Measurements from ENCODE around the gene MAP3K20.

The MAP3K20 gene

GRCh38 chr2:173215316-173215715, 139.7 kb downstream of the MAP3K20 start:
- Histone ChIP-seq H3K9me3 (ENCODE audit: low read length) (no peaks in the 10 kb centered on the region), H3K4me1 (ENCODE audit: insufficient read depth, low read length) (peaks cover 60% of the 10 kb centered on the region), H3K27me3 (ENCODE audit: control insufficient read depth in 1 of 2, insufficient read depth in 2 of 2, low read length in 2 of 2) (no peaks in the 10 kb centered on the region), H3K36me3 (ENCODE audit: insufficient read depth, low read length) (no peaks in the 10 kb centered on the region), H3K27ac (ENCODE audit: low read depth, low read length) (no peak overlapping the region), H3K4me3 (ENCODE audit: low read depth in 1 of 2, low read length in 2 of 2) (no peak overlapping the region), H3K9ac (ENCODE audit: low read length) (no peak overlapping the region)

GRCh38 chr2:173216051-173216450, 140.4 kb downstream of the MAP3K20 start:
- H3K27me3 ChIP-seq (ENCODE audit: control insufficient read depth in 1 of 2, insufficient read depth in 2 of 2, low read length in 2 of 2), result no peaks in the 10 kb centered on the region
- peaks cover 56% of the 10 kb centered on the region for H3K4me1 ChIP-seq (ENCODE audit: insufficient read depth, low read length)
- H3K27ac ChIP-seq (ENCODE audit: low read depth, low read length), result no peak overlapping the region
- no peak overlapping the region for H3K9ac ChIP-seq (ENCODE audit: low read length)
- peaks cover 3% of the 10 kb centered on the region for H3K36me3 ChIP-seq (ENCODE audit: insufficient read depth, low read length)
- no peak overlapping the region for H3K4me3 ChIP-seq (ENCODE audit: low read depth in 1 of 2, low read length in 2 of 2)
- H3K9me3 ChIP-seq (ENCODE audit: low read length), result no peaks in the 10 kb centered on the region

- peaks cover 9% of the 10 kb centered on the region for H3K36me3 ChIP-seq (ENCODE audit: insufficient read depth, low read length)
- no peaks in the 10 kb centered on the region for H3K27me3 ChIP-seq (ENCODE audit: control insufficient read depth in 1 of 2, insufficient read depth in 2 of 2, low read length in 2 of 2)
- H3K4me1 ChIP-seq (ENCODE audit: insufficient read depth, low read length), result peaks cover 54% of the 10 kb centered on the region
- H3K27ac ChIP-seq (ENCODE audit: low read depth, low read length), result peak overlapping the region; percentile 21
- H3K9ac ChIP-seq (ENCODE audit: low read length), result no peak overlapping the region
- no peaks in the 10 kb centered on the region for H3K9me3 ChIP-seq (ENCODE audit: low read length)
- H3K4me3 ChIP-seq (ENCODE audit: low read depth in 1 of 2, low read length in 2 of 2), result peak overlapping the region in 1 of 2 donors; percentile 24
Observed at GRCh38 chr2:173216668-173217067, 141.0 kb downstream of the MAP3K20 start.

GRCh38 chr2:173217116-173217840, 141.6 kb downstream of the MAP3K20 start:
- peak overlapping the region in 1 of 2 donors; percentile 24 for H3K4me3 ChIP-seq (ENCODE audit: low read depth in 1 of 2, low read length in 2 of 2)
- no peaks in the 10 kb centered on the region for H3K27me3 ChIP-seq (ENCODE audit: control insufficient read depth in 1 of 2, insufficient read depth in 2 of 2, low read length in 2 of 2)
- peaks cover 49% of the 10 kb centered on the region for H3K4me1 ChIP-seq (ENCODE audit: insufficient read depth, low read length)
- no peak overlapping the region for H3K9ac ChIP-seq (ENCODE audit: low read length)
- H3K36me3 ChIP-seq (ENCODE audit: insufficient read depth, low read length), result peaks cover 9% of the 10 kb centered on the region
- H3K9me3 ChIP-seq (ENCODE audit: low read length), result no peaks in the 10 kb centered on the region
- peak overlapping the region; percentile 21 for H3K27ac ChIP-seq (ENCODE audit: low read depth, low read length)

GRCh38 chr2:173218326-173219056, 142.8 kb downstream of the MAP3K20 start:
- Histone ChIP-seq H3K9me3 (ENCODE audit: low read length) (no peaks in the 10 kb centered on the region), H3K4me3 (ENCODE audit: low read depth in 1 of 2, low read length in 2 of 2) (no peak overlapping the region), H3K36me3 (ENCODE audit: insufficient read depth, low read length) (peaks cover 9% of the 10 kb centered on the region), H3K9ac (ENCODE audit: low read length) (no peak overlapping the region), H3K27me3 (ENCODE audit: control insufficient read depth in 1 of 2, insufficient read depth in 2 of 2, low read length in 2 of 2) (no peaks in the 10 kb centered on the region), H3K4me1 (ENCODE audit: insufficient read depth, low read length) (peaks cover 44% of the 10 kb centered on the region), H3K27ac (ENCODE audit: low read depth, low read length) (peak overlapping the region; percentile 35)

GRCh38 chr2:173221132-173221695, 145.6 kb downstream of the MAP3K20 start:
- H3K4me3 ChIP-seq (ENCODE audit: low read depth in 1 of 2, low read length in 2 of 2), result no peak overlapping the region
- H3K4me1 ChIP-seq (ENCODE audit: insufficient read depth, low read length), result peaks cover 27% of the 10 kb centered on the region
- H3K36me3 ChIP-seq (ENCODE audit: insufficient read depth, low read length), result peaks cover 9% of the 10 kb centered on the region
- H3K27ac ChIP-seq (ENCODE audit: low read depth, low read length), result no peak overlapping the region
- no peak overlapping the region for H3K9ac ChIP-seq (ENCODE audit: low read length)
- no peaks in the 10 kb centered on the region for H3K9me3 ChIP-seq (ENCODE audit: low read length)
- no peaks in the 10 kb centered on the region for H3K27me3 ChIP-seq (ENCODE audit: control insufficient read depth in 1 of 2, insufficient read depth in 2 of 2, low read length in 2 of 2)

GRCh38 chr2:173221937-173222594, 146.4 kb downstream of the MAP3K20 start:
- Histone ChIP-seq H3K36me3 (ENCODE audit: insufficient read depth, low read length) (peaks cover 9% of the 10 kb centered on the region), H3K27ac (ENCODE audit: low read depth, low read length) (no peak overlapping the region)

GRCh38 chr2:173223871-173224270, 148.2 kb downstream of the MAP3K20 start:
- Histone ChIP-seq H3K36me3 (ENCODE audit: insufficient read depth, low read length) (peaks cover 9% of the 10 kb centered on the region), H3K4me3 (ENCODE audit: low read depth in 1 of 2, low read length in 2 of 2) (no peak overlapping the region), H3K4me1 (ENCODE audit: insufficient read depth, low read length) (peaks cover 8% of the 10 kb centered on the region), H3K9me3 (ENCODE audit: low read length) (no peaks in the 10 kb centered on the region), H3K27ac (ENCODE audit: low read depth, low read length) (no peak overlapping the region), H3K27me3 (ENCODE audit: control insufficient read depth in 1 of 2, insufficient read depth in 2 of 2, low read length in 2 of 2) (no peaks in the 10 kb centered on the region), H3K9ac (ENCODE audit: low read length) (no peak overlapping the region)

More at GRCh38 chr2:173221937-173222594, 146.4 kb downstream of the MAP3K20 start:
- peaks cover 23% of the 10 kb centered on the region for H3K4me1 ChIP-seq (ENCODE audit: insufficient read depth, low read length)
- no peaks in the 10 kb centered on the region for H3K27me3 ChIP-seq (ENCODE audit: control insufficient read depth in 1 of 2, insufficient read depth in 2 of 2, low read length in 2 of 2)
- no peak overlapping the region for H3K9ac ChIP-seq (ENCODE audit: low read length)
- H3K9me3 ChIP-seq (ENCODE audit: low read length), result no peaks in the 10 kb centered on the region
- no peak overlapping the region for H3K4me3 ChIP-seq (ENCODE audit: low read depth in 1 of 2, low read length in 2 of 2)

- Histone ChIP-seq H3K4me3 (ENCODE audit: low read depth in 1 of 2, low read length in 2 of 2) (no peak overlapping the region), H3K27ac (ENCODE audit: low read depth, low read length) (no peak overlapping the region)
Observed at GRCh38 chr2:173226899-173227698, 151.5 kb downstream of the MAP3K20 start.

GRCh38 chr2:173229086-173229485, 153.4 kb downstream of the MAP3K20 start:
- peaks cover 6% of the 10 kb centered on the region for H3K4me1 ChIP-seq (ENCODE audit: insufficient read depth, low read length)
- H3K9me3 ChIP-seq (ENCODE audit: low read length), result no peaks in the 10 kb centered on the region
- H3K36me3 ChIP-seq (ENCODE audit: insufficient read depth, low read length), result peaks cover 15% of the 10 kb centered on the region
- no peak overlapping the region for H3K9ac ChIP-seq (ENCODE audit: low read length)
- H3K27me3 ChIP-seq (ENCODE audit: control insufficient read depth in 1 of 2, insufficient read depth in 2 of 2, low read length in 2 of 2), result no peaks in the 10 kb centered on the region
- no peak overlapping the region for H3K4me3 ChIP-seq (ENCODE audit: low read depth in 1 of 2, low read length in 2 of 2)
- no peak overlapping the region for H3K27ac ChIP-seq (ENCODE audit: low read depth, low read length)

More at GRCh38 chr2:173226899-173227698, 151.5 kb downstream of the MAP3K20 start:
- Histone ChIP-seq H3K9me3 (ENCODE audit: low read length) (no peaks in the 10 kb centered on the region), H3K27me3 (ENCODE audit: control insufficient read depth in 1 of 2, insufficient read depth in 2 of 2, low read length in 2 of 2) (no peaks in the 10 kb centered on the region), H3K9ac (ENCODE audit: low read length) (no peak overlapping the region), H3K4me1 (ENCODE audit: insufficient read depth, low read length) (peaks cover 6% of the 10 kb centered on the region), H3K36me3 (ENCODE audit: insufficient read depth, low read length) (no peaks in the 10 kb centered on the region)
